PFSK-1 (cell line): ENCODE results near the gene CADM2.

ENCODE experiments used
- FOXP2 ChIP-seq: optimal IDR thresholded peaks from 2 replicates; pipeline ENCODE3; 2011; ENCODE audit warnings: borderline replicate concordance, control low read depth, inconsistent platforms; ENCODE audit not compliant: insufficient read depth; ENCODE audit errors: extremely low read length, extremely low read depth
- POLR2AphosphoS5 ChIP-seq: IDR thresholded peaks from 2 replicates; pipeline ENCODE4 v1.6.1; 2012; ENCODE audit warnings: low read depth, mild to moderate bottlenecking, control low read depth, low read length, moderate library complexity
- SIN3A ChIP-seq: IDR thresholded peaks from 2 replicates; pipeline ENCODE4 v1.6.1; 2012; ENCODE audit warnings: mild to moderate bottlenecking, low read length, moderate library complexity, borderline replicate concordance; ENCODE audit not compliant: insufficient read depth
- TAF1 ChIP-seq: IDR thresholded peaks from 2 replicates; pipeline ENCODE4 v1.6.1; 2012; ENCODE audit warnings: low read length, control low read depth, borderline replicate concordance; ENCODE audit not compliant: insufficient read depth
- TF ChIP-seq, protein P1 (sequence below), 2 experiments: IDR thresholded peaks; 2 replicates each; pipeline versions ENCODE4 v1.6.1 to v1.8.0; 2011 to 2012; ENCODE audit warnings: low read depth in 2 of 2, low read length in 2 of 2, control low read depth in 1 of 2, inconsistent platforms in 1 of 2, mild to moderate bottlenecking in 1 of 2, moderate library complexity in 1 of 2; ENCODE audit not compliant: insufficient read depth in 1 of 2

The CADM2 gene

DNA sequence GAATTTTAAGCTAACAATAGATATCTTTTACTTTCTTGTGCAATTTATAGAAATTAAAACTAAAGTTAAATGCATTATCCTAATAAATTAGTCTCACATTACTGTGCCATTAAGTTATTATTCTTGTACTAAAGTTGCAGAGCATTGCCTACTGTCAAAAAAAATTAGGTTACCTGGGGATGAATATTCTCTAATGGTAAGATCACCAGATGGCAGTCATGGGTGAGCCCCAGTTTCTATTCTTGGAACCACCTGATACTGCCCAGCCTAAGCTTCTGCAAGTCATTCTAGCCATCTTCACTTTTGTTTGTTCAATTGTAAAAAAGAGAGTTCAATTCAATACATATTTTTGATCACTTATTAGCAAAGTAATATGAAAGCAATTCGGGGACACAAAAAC lies 213.2 kb downstream of the CADM2 start:
- TF ChIP-seq SIN3A (no peak), POLR2AphosphoS5 (no peak), TAF1 (no peak), FOXP2 (no peak)
- TF ChIP-seq, protein P1, sequence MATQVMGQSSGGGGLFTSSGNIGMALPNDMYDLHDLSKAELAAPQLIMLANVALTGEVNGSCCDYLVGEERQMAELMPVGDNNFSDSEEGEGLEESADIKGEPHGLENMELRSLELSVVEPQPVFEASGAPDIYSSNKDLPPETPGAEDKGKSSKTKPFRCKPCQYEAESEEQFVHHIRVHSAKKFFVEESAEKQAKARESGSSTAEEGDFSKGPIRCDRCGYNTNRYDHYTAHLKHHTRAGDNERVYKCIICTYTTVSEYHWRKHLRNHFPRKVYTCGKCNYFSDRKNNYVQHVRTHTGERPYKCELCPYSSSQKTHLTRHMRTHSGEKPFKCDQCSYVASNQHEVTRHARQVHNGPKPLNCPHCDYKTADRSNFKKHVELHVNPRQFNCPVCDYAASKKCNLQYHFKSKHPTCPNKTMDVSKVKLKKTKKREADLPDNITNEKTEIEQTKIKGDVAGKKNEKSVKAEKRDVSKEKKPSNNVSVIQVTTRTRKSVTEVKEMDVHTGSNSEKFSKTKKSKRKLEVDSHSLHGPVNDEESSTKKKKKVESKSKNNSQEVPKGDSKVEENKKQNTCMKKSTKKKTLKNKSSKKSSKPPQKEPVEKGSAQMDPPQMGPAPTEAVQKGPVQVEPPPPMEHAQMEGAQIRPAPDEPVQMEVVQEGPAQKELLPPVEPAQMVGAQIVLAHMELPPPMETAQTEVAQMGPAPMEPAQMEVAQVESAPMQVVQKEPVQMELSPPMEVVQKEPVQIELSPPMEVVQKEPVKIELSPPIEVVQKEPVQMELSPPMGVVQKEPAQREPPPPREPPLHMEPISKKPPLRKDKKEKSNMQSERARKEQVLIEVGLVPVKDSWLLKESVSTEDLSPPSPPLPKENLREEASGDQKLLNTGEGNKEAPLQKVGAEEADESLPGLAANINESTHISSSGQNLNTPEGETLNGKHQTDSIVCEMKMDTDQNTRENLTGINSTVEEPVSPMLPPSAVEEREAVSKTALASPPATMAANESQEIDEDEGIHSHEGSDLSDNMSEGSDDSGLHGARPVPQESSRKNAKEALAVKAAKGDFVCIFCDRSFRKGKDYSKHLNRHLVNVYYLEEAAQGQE (IDR thresholded peaks at IDR 0.05; ENCODE audit: insufficient read depth in 1 of 2, low read depth in 2 of 2, low read length in 2 of 2) = no peak

GRCh38 chr3:85176799-85177198 lies 218.0 kb downstream of the CADM2 start:
- no peak for TF ChIP-seq TAF1
- TF ChIP-seq, protein P1 (IDR thresholded peaks at IDR 0.05; ENCODE audit: insufficient read depth in 1 of 2, low read depth in 2 of 2, low read length in 2 of 2) = no peak
- no peak for TF ChIP-seq SIN3A
- no peak for TF ChIP-seq POLR2AphosphoS5

DNA sequence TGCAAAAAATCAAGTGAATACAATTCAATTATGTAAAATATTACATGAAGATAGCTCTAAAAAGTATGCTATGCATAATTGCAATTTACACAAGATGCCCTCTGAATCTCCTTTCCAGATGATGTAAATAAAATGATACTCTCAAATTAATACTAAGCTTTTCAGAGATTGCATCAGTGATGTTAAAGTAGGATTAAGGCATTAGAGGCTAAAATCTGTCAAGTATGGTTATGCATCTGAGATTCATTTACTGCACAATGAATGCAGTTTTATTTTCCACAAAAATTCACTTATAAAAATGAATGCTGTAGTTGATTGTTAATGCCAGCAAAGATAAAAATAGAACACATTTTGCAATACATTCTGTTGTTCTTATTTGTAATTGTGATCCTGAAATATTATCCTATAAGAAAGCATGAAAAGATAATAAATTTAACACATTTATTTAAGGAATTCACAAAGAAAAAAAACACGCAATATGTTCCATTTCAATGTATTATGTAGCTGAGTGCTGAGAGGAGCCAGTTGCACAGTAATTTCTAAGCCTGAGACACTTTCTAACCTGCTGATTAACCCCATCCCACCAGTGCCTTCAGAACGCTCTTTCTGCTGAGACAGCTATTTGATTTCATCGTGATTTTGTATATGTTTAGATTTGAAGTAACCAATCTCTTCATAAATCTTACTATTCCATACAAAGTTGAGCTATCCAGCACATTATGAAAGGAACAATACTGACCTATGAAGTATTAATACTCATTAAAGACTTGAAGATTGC lies 224.4 kb downstream of the CADM2 start:
- TF ChIP-seq TAF1 = no peak
- TF ChIP-seq, protein P1 (IDR thresholded peaks at IDR 0.05; ENCODE audit: insufficient read depth in 1 of 2, low read depth in 2 of 2, low read length in 2 of 2) = no peak
- no peak for TF ChIP-seq FOXP2
- no peak for TF ChIP-seq SIN3A
- no peak for TF ChIP-seq POLR2AphosphoS5

GRCh38 chr3:85185495-85185894 lies 226.7 kb downstream of the CADM2 start:
- TF ChIP-seq, protein P1 (IDR thresholded peaks at IDR 0.05; ENCODE audit: insufficient read depth in 1 of 2, low read depth in 2 of 2, low read length in 2 of 2) = no peak
- TF ChIP-seq POLR2AphosphoS5 = no peak

- TF ChIP-seq FOXP2 = no peak
- TF ChIP-seq SIN3A = no peak
- no peak for TF ChIP-seq TAF1
- TF ChIP-seq, protein P1 (IDR thresholded peaks at IDR 0.05; ENCODE audit: insufficient read depth in 1 of 2, low read depth in 2 of 2, low read length in 2 of 2) = no peak
- no peak for TF ChIP-seq POLR2AphosphoS5
Measured at GRCh38 chr3:85189731-85190130, 230.9 kb downstream of the CADM2 start.
